Activated naive CD4-positive, alpha-beta T cell treated with anti-CD3 and anti-CD28 coated beads, Interleukin-2, amount 50 U/mL, for 16 hours (primary cell): ENCODE data around the gene THAP3.
A peak's percentile ranks its signal among the peaks of the same experiment; 100 is the strongest.
"Not testable (repeated sequence)": the region's sequence is repeated elsewhere in the genome, so short reads cannot be mapped to it uniquely, and the experiment has no call there.

Experiments used
- DNase-seq: peaks from one replicate; pipeline ENCODE4 v3.0.0-alpha.2; 2020

The THAP3 gene

GRCh38 chr1:6591644-6592043 is 33.0 kb upstream of the THAP3 start:
- no peak for DNase-seq

- no peak for DNase-seq
These were observed 32.2 kb upstream of the THAP3 start for GRCh38 chr1:6592441-6592840.

GRCh38 chr1:6592865-6593593 is 31.6 kb upstream of the THAP3 start:
- DNase-seq: no peak

GRCh38 chr1:6593810-6594209 is 30.9 kb upstream of the THAP3 start:
- DNase-seq: no peak

GRCh38 chr1:6594977-6595740 is 29.5 kb upstream of the THAP3 start:
- no peak for DNase-seq

- no peak for DNase-seq
These were observed 28.3 kb upstream of the THAP3 start for GRCh38 chr1:6596351-6596750.

- DNase-seq: no peak
These were observed 27.5 kb upstream of the THAP3 start for GRCh38 chr1:6596886-6597776.

GRCh38 chr1:6597777-6598131 is 26.9 kb upstream of the THAP3 start:
- no peak for DNase-seq

- DNase-seq: peak; percentile 69
These were observed 25.3 kb upstream of the THAP3 start for GRCh38 chr1:6599141-6599975.

GRCh38 chr1:6599991-6600390 is 24.7 kb upstream of the THAP3 start:
- DNase-seq: not testable (repeated sequence)

GRCh38 chr1:6600410-6601048 is 24.1 kb upstream of the THAP3 start:
- DNase-seq: no peak

- peak; percentile 86 for DNase-seq
These were observed 23.4 kb upstream of the THAP3 start for GRCh38 chr1:6601049-6601922.

GRCh38 chr1:6601923-6602668 is 22.6 kb upstream of the THAP3 start:
- peak; percentile 43 for DNase-seq

- DNase-seq: peak; percentile 87
These were observed 21.9 kb upstream of the THAP3 start, which contains the start of gene KLHL21 for GRCh38 chr1:6602669-6603237. KLHL21 (minus strand) TSS chr1:6602869; CDS start chr1:6602817, 52 bp downstream.

GRCh38 chr1:6603238-6603914 is 21.3 kb upstream of the THAP3 start:
- DNase-seq: peak; percentile 60

GRCh38 chr1:6603915-6604558 is 20.6 kb upstream of the THAP3 start:
- DNase-seq: no peak

GRCh38 chr1:6612641-6613360 is 11.9 kb upstream of the THAP3 start:
- no peak for DNase-seq
